TTC549 (cell line): ENCODE data around the gene PDE11A.

Experiments used
- FAIRE-seq: peaks from 2 replicates; lab custom pipeline; 2012; peaks lifted over from hg19 to GRCh38; lab: Jason Lieb, UNC

PDE11A gene

DNA sequence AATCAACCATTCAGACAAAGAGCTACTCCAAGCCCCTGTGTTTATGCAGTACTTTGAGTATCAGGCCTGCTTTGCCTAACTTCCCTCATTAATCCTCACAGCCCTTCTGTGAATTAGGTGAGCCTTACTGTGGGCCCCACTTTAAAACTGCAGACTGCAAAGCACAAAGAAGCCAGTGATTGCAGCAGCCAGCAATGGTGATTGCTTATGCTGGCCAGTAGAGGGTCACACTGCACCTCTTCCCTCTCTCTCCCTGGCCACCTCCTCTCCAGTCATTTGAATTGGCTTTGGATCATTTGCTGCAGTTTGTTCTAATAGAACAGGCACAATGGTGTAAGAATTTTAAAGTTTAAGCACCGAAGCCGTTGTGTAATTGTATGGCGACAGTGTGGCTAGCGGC lies 450.1 kb downstream of the PDE11A start:
- FAIRE-seq, result no peak

DNA sequence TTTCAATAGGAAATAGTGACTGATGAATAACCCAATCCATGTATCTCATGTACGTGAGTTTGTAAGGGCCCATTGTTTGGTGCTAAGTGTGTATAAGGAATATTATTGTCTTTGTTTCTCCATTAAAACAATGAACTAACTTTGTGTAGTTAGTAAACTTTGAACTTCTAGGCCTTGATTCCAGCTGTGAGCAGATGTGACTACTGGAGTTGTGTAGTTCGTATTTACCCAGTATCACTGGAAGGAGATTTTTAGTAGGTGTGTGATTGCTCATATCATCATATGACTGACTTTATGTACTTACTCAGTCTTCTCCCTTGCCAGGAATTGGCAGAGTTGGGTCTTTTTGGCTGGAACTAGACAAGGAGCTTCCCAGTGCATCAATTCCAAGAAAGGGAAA lies 452.6 kb downstream of the PDE11A start:
- FAIRE-seq, result no peak

DNA sequence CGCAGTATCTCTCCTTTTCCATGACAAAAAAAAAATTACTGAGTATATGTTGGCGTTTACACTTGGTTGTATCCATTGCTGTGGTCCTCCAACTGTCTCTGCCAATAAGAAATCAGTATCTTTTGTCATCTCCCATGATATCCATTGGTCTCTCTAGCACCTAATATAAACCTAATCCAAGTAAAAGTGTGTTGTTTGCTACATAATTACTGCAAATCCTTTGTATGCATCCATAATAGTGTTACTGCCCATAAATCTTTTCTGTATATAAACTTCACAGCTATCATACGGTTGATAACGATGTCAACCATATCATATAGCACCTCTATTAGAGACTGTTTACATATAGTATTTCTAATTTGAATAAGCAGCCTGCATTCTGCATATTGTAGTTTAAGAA lies 453.1 kb downstream of the PDE11A start:
- no peak for FAIRE-seq

DNA sequence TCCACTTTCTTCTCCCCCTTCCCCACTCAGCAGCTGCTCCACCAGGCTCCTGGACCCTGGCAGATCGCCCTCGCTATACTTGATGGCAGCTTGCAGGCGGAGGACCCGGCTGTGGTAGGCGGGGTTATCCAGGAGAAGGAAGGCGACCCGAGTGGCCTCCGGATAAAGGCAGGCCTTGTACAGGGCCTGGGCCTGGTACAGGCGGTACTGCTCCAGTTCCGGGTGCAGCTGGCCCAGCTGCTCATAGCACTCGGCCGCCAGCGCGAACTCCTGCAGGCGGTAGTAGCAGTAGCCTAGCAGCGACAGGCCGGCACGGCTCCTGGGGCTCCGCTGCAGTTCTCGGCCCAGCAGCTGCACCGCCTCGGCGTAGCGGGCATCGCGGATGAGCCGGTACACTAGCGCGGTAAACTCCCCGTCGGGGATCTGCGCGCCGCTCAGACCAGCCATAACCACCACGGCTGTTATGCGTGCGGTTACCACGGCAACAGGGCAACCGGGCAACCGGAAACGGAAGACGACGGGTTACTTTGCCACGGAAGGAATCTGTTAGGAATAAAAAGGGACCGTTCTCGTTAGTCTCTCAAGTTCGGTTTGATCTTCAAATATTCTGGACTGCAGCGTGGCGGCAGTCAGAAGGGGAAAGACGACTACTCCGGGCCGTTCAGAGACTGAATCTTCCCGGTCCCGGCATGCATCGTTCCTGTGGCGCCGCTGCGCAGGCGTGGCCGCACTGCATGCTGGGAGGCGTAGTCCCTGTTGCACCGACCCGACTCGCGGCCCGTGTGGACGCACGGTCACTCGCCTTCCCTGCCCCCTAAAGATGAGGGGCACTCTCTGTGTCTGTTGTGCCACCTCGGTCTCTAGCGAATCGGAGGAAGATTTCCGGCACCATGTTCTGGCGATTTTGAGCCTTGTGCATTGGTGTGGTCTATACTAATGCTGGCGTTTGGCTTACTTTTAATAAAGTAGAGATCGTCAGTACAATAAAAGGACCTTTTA lies 454.0 kb downstream of the PDE11A start:
- no peak for FAIRE-seq

DNA sequence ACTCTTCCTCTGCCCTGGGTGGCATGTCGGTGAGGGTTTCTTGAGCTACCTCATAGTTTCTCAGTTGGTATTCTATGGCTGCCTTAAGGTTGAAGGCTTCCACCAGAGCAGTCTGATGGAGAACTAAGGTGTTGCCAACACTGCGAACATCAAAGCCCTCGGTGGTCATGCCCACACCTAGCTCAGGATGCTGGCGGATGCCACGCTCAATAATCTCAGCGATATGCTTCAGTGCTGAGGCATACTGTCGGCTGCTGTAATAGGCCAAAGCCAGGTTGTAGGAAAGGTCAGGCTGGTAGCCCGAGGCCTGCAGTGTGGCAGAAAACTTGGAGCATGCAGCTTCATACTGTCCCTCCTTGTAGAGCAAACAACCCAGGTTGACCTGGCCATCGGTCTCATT lies 454.7 kb downstream of the PDE11A start:
- no peak for FAIRE-seq

DNA sequence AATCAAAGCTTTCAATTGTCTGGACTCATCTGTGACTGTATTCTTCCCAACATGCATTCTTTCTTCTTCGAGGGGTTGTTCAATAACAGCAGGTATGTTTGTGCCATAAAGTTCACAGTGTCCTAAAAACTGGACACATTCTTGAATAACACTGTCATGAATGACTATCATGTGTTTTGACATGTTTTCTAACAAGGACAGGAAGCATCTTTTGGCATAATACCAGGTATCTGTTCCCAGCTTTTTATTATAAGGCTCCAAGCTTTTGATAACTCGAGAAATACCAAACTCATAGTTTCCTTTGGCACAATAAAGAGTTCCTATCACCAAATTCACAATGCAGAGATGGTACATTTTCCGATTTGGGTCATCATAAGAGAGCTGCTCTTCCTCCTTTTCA lies 455.8 kb downstream of the PDE11A start:
- no peak for FAIRE-seq

DNA sequence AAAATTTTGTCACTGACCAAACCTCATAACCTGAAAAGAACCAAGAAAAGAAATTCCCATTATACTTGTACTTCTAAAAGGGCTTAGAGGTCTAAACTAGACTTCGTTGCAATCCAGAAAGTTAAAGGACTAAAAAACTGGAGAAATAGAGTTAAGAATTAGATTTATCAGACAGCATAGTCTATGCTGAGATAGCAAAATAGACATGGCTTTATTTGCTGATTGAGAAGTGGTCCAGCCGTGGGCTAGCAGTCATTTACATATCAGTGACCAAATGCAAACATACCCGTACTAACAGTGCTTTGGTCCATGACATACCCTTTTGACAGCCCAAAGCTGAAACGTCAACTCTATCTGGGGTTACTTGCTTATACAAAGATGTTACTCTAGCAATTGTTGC lies 456.5 kb downstream of the PDE11A start:
- no peak for FAIRE-seq

DNA sequence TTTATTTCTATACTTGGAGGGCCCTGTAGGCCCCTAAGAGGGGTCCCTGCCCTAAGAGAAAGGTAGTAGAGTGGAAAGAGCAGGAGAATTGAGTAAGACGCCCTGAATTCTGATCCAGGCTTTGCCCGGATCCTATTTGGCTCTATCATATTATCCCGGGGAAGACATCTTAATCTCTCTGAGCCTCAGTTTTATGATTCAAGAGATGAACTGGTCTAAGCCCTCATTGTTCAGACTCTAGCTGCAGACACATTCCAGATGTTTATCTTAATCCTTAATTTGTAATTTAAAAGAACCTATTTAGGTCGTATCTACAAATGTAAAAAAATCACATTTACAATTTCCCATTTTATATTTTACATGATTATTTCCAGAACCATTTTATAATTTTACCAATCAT lies 459.9 kb downstream of the PDE11A start:
- FAIRE-seq, result peak; percentile 99

DNA sequence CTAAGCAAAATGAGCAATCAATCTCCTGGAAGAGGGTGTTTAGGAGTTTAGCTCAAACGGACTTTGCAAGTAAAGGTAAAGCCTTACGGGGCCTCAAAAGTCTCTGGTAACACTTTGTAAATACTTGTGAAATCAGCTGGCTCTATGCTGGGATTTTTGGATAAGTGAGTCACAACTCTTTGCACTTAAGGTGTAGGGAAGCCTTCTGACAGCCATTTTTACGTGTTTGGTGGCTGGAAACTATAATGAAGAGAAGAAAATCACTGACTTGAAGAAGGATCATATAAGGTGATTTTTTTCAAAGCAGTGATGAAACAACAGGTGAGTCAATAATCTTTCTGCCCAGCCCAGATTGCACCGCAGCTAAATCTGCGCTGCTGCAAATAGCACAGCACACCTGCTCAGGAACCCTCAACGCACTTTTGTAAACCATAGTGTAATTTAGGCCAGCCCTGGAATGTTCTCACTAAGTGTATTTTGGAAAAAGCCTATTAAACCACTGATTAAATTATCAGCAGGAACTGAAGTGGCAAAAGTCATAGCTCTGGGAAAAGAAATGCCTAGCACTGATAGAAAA lies 461.2 kb downstream of the PDE11A start:
- no peak for FAIRE-seq

DNA sequence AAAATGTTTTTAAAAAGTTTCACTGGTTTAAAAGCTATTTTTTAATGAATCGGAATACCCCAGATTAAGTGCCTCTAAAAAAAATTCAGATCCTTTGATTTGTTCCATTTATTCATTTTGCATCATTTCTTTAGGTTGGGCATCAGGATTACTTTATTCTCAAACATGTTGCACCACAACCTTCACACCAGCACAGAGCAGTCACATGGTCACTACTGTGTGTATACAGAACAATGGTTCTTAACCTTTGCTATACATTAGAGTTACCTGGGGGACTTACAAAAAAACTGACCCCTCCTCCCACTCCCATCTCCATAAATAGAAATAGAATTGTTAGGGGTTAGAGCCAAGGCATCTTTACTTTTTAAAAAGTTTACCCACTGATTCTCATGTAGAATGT lies 461.8 kb downstream of the PDE11A start:
- FAIRE-seq, result no peak

DNA sequence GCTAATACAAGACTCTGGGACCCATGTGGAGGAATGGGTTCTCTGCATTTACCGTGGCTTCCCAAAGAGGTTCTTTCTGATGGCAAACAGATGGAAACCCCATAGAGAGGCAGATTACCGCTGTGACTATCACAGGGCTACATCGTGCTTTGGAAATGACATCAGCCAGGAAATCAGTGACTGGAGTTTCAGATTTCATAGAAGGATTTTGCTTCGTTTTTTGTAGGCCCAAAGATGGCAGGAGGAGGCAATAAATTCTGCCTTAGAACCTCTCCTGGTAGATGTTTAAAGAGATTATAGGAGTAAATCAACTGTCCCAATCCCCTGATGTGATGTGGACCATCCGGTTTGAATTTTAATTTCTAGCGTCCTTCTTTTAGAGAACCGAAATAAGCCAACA lies 465.9 kb downstream of the PDE11A start:
- FAIRE-seq, result peak; percentile 100

DNA sequence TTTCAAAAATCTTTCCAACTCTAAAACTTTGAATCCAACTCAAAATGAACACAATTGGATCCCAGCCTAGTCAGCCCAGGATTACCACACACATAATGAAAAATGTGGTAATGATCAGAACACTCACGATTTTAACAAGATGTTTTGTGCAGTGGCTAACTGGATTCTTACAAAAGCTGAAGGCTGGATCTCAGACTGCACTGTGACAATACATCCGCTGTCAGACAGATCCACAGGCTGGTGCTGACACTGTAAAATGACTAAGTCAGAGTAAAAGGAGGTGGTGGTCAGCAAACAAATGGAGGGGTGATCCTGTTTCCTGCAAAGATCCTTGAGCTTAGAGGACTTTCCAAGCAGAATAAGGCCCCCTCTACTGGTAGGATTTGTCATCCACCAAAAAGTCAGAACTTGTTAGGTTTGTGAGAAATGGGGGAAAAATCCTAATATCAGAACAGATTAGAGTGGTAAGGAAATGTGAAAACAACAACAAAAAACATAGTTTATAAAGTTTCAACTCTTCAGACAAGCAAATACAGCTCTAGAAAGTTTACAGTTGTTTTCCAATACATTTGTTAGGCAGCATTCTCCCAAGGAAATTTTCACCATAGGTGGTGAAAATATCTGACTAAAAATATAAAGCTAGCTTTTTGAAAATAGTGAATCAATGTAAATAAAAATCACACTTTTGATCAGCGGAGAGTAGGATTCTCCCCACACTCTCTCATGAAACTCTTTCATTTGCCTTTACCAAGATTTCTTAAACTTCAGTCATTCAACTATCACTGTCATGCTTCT lies 468.1 kb downstream of the PDE11A start:
- no peak for FAIRE-seq

DNA sequence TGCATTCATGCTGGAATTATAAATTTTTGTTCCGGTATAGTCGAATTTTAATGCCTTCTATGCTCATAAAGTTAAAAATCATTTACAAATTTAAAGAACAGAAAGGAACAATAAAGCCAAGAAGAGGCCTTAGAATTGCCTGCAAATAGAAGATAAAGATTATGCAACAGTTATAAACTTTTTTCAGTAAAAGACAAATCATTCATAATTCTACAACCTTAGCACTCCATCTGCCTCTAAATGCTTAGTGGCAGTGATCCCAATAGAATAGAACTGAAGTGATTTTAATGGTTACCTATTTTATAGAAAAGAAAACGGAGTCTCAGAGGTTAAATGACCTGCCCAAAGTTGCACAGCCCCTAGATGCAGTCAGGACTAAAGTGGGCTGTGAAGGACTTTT lies 468.8 kb downstream of the PDE11A start:
- no peak for FAIRE-seq

DNA sequence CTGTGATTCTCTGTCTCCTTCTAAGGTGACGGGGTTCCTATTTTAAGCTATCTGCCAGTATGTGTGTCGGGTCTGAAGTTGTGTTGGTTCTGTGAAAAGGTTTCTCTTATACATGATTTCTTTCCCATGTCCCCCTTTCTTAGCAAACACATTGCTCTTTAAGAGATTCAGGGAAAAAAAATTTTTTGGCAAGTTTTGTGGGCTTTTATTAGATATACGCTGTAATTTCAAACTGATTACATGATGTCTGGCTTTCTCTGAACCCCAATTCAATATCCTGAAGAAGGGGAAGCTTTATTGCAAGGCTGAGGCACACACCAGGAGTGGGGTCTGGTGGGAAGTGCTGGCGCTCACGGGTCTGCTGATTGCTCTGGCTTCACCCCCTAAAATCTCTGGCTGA lies 469.4 kb downstream of the PDE11A start:
- FAIRE-seq, result no peak

DNA sequence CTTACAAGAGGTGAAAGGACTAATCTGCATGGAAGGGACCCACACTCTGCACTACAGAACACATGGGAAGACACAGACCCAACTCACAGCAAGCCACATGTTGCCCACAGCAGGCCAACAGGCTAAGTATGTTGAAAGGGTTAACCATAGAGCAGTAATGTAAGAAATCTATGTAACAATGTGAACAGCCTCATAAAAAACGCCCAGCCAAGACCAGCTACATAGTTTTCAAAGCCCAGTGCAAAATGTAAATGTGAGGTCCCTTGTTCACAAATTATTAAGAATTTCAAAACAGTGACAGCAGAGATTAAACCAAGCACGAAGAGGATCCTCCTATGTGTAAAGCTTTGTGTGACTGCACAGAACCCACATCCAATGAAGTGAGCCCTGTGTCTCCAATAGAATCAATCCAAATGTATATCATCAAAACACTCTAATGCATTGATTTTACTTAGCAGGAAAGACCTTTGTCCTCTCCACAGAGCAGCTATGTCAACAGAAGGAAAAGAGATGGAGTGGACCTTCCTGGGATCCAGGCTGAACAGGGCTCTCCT lies 469.9 kb downstream of the PDE11A start:
- FAIRE-seq, result peak; percentile 99

DNA sequence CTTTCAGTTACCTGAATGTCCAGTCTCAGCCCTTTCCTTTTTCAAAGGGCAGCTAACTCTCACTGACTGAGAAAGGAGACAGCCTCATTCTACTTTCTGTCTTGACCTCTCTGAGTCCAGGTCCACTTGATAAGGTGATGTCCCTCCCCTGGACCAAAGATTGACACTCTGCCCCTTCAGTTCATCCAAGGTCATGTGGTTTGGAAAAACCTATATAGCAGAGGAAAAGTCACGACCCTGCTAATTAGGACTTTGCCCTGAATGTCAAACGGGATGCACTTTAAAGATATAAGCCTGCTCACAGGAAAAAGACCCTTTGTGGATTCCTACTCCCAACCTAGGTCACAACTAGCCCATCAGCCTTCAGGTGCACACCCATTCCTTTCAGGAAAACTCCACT lies 471.7 kb downstream of the PDE11A start:
- FAIRE-seq, result no peak

DNA sequence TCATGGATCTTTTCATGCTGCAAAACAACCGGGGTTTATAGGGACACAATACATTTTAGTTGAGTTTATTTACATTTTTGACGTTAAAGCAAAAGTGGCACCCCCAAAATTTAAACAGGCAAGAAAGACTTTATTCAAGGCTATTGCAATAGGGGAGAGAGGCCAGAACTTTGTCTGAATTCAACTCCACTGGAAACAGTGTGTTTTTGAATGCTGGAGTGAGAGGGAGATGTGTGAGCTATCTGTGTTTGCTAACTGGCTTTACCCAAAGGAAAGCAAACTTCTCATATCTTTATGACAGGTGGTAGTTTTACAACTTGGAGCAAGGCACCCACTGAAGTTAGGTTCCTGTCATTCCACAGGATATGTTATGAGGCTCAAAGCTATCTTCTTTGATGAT lies 472.6 kb downstream of the PDE11A start:
- FAIRE-seq, result no peak

DNA sequence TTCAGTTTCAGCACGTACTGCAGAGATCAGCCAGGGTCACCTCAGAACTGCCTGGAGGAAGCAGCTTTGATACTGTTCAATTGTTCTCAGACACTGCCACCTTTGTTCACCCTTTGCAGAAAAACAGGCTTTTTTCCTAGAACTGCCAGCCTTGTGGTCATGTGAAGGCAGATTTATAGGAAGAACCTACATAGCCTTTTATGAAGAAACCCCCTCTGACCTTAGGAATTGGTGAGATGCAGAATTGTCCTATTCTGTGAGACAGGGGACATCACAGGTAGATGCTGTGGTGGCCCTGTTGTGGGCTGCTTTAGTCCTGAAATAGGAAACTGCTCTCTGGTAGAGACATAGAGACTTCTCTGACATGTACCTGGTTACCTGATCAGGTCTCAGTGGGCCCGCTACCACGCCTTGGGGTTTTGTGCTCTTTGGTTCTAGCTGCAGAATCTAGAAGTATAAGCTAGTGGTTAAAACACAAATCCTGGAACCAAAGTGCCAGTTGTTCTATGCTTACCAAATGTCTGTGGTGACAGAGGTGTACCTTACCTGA lies 473.4 kb downstream of the PDE11A start:
- FAIRE-seq, result no peak

DNA sequence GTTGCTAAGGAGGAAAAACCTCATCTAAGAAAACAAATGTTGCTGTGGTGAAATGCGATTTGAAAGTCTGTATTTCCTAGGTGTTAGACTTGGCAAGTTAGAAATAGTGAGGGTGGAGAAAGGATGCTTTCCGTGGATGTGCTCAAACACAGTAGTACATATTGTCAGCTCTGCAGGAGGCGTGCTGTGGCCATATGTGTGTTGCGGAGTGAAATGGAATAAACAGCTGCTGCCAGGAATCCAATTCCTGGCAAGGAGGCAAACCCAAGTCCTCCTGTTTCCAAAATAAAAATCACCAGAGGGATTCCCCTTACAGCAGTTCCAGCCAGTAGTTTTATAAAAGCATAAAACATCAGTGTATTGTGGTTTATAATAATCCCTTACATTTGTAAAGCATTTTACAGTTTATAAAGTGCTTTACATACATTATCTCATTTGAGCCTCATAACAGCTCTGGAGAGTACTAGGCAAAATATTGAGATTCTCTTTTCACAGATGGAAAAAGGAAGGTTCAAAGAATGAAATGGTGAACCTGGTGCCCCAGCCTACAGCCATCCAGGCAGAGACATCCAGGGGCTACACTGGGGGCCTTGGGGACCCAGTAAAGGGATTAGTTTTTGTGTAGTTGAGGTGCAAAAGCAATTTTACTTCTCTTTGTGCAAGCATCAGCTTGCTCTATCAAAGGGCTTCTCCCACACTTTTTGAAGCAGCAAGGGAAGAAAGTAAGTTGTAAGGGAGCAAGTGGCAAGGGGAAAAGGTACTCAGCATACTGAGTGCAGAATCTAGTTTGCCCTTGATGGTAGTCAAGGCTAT lies 474.0 kb downstream of the PDE11A start:
- FAIRE-seq, result no peak

DNA sequence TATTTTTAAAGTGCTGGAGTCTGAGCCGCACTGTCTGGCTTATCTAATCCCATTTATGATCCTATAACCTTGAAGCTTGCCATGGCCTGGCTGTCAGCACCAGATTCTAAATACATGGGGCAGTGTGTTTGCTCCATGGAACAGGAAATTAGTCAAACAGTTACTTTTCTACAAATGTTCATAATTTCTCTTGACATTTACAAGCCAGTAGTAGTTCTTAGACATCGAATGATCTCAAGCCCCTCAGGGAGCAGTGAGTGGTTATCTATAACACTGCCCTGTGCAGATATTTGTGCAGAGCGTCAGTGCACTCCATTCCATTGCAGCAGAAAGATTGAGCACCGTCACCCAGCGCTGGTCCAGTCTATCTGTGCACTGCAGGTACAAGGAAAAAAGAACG lies 474.8 kb downstream of the PDE11A start:
- FAIRE-seq, result peak; percentile 100

DNA sequence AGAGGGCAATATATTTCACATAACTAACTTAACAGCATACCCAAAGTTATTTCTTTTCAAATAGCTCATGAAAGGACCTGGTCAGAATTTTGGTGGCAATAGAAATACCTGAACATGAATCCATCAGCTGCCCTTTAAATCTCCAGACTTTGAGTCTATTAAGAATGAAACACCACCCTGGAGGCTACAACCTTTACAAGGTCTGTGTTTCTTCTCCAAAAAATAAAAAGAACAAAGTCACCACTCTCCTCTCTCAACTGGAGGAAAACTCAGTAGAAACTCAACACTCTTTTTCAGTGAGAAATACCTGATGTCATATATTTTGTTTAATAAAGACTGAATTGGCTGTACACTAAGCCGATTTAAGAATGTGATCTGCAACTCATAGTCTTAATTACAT lies 475.7 kb downstream of the PDE11A start:
- no peak for FAIRE-seq
